Cardiac fibroblast (primary cell): ENCODE measurements around the gene TAS1R2.

Experiments
- DNase-seq, 2 donors: peaks; one replicate each; pipeline versions ENCODE4 v3.0.0 to v3.0.0-alpha.2; 2010; ENCODE audit warnings: low read depth in 2 of 2
- H3K4me3 ChIP-seq, 2 donors: replicated peaks in 1 of 2; 1 replicate in 1 of 2; 2 replicates in 1 of 2; pipeline ENCODE4 v1.5.1; 2011; ENCODE audit warnings: low read depth in 2 of 2, low read length in 2 of 2, mild to moderate bottlenecking in 2 of 2, moderate library complexity in 1 of 2
- CTCF ChIP-seq: IDR thresholded peaks from one replicate; pipeline ENCODE4 v1.5.1; 2011; ENCODE audit warnings: low read depth, mild to moderate bottlenecking, low read length, inconsistent platforms

The TAS1R2 gene

GRCh38 chr1:18880585-18880984 is 21.1 kb upstream of the TAS1R2 start:
- no peak for TF ChIP-seq CTCF
- no peak for DNase-seq
- no peak overlapping the region for H3K4me3 ChIP-seq

GRCh38 chr1:18879791-18880309 is 20.4 kb upstream of the TAS1R2 start:
- DNase-seq: no peak
- no peak overlapping the region for H3K4me3 ChIP-seq
- no peak for TF ChIP-seq CTCF

GRCh38 chr1:18879215-18879790 is 19.8 kb upstream of the TAS1R2 start:
- no peak overlapping the region for H3K4me3 ChIP-seq
- no peak for DNase-seq
- no peak for TF ChIP-seq CTCF

- DNase-seq: no peak
- no peak overlapping the region for H3K4me3 ChIP-seq
- TF ChIP-seq CTCF: no peak
Observed at GRCh38 chr1:18878538-18879214, 19.2 kb upstream of the TAS1R2 start.

GRCh38 chr1:18877282-18877681 is 17.8 kb upstream of the TAS1R2 start:
- no peak for DNase-seq
- TF ChIP-seq CTCF: no peak
- H3K4me3 ChIP-seq: no peak overlapping the region

- no peak overlapping the region for H3K4me3 ChIP-seq
- TF ChIP-seq CTCF: no peak
- DNase-seq: no peak
Observed at GRCh38 chr1:18876210-18876609, 16.8 kb upstream of the TAS1R2 start.
